NCI-H187 (cell line): ENCODE results near the gene FAM180A.

Experiments used
- DNase-seq, 2 experiments: peaks; one replicate each; lab custom pipeline; 2025; lab: John Stamatoyannopoulos, UW

Gene FAM180A

DNA sequence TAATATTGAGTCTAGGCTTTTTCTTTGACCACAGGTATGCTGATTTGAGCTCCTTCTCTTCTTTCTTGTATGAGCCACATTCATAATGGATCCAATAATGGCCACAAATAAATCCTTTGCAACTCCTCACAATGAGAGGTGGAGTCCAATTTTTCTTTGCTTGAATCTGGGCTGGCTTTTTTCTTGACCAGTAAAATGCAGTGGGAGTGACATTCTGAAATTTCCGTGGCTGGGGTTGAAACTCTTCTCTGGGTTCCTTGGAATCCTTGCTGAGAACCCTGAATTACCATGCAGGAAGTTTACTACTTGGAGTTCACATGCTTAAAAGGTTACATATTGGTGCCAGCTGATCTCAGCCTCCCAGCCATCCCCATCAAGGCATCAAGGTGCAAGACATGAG lies 22.4 kb upstream of the FAM180A start:
- DNase-seq, result no peak

DNA sequence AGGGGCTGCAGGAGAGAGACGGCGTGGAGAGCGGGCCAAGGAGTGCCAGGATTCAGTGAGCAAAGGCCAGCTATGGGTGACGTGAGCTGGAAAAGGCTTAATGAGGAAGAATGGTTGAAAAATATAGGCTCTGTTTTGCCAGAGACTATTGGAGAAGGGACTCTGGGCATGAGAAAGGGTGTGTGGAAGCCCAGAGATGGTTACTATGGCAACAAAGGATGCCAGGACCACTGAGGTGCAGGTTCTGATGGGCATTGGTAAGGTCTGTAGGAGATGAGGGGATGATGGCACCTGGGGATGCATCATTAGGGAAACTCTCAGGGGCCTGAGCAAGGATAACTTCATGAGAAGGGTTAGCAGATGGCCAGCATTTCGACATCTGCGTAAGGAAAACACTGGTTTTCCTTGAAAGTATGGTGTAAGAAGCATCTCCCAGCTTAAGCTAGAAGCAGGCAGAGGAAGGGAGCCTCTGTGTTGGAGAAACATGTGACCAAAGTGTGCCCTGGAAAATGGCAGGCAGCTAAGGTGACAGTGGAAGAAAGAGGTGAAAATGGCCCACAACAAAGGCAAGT lies 21.6 kb upstream of the FAM180A start:
- DNase-seq, result no peak

DNA sequence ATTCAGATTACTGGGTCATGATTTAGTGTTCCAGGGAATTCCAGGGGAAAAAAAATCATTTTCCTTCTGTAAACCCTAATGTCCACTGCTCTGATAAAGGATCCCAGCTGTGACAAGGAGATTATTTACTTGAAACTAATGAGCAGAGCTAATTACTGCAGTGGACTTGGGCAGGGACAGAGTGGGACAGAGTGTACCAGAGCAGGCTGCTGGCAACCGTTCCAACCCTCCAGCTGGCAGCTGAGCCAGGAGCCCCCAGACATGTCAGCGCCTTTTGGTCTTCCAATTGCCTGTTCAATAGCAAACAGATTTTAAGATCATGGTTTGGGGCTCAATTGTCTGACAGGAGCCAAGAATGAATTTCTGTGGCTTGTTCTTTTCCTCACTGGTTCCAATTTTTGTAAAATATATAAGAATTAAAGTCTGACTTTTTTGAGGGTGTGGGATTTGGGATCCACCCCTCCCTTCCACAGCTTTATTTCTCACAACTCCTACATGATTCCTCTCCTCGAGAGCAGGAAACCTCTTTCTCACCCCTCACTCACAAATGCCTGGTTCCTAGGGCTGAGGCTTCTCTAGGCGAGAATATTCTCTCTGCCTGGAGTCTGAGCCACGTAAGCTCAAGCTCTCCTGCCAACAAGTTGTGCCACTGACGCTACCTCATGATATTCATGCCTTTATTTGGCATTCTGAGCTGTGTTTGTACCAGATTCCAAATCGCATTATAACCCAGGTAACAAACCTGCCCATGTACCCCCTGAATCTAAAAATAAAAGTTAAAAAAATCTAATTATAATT lies 20.6 kb upstream of the FAM180A start:
- DNase-seq, result no peak

DNA sequence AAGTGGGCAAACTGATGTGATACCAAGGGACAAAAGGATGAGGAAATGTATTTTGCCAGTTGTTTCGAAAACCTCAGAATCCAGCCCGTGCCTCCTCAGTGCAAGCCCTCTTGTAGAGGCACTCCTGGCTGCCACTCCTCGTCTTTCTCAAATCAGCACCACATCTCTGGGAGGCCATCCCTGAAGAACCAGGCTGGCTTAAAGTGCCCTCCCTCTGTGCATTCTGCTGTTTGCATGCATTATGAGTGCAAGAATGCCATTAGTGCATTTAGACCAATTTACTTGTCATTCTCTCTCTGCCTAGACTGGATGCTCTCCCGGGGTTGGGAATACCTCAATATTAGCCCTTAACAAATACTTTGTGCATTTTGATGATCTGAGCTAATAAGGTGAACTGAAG lies 19.9 kb upstream of the FAM180A start:
- no peak for DNase-seq

DNA sequence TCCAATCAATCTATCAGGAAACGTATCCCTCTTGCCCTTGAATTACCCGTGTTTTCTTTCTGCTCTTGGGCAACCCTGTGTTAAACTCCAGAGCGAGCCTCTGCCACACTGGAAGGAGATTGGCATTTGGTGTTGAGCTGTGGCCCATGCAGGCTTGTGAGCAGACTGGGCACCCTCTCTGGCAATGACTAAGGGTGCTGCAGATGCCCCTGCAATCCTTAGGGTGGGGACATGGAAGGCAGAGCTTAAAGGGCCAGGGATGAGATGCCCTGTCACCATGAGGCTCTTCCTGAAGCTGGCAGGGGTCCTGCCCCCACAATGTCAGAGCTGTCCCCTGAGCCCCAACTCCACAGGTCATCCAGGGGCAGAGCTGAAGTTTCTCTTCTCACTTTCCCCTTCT lies 19.5 kb upstream of the FAM180A start:
- DNase-seq, result no peak

DNA sequence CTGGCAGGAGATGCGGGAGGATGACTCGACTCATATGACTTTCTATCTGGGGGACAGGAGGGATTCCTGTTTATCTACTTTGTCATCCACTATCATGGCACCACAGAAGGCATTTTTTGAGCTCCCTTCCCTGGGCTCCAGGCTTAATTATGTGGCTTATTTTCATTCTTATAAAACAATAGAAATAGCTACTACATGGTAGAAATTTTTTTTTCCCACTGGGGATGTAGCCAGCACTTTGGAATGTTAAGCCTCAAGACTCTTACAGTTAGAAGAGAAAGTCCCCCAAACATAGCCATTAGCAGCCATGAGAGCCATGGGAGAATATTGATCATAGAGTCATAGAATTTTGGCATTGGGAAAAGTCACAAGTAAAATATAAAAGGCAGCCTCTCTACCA lies 14.6 kb upstream of the FAM180A start:
- DNase-seq, result no peak

DNA sequence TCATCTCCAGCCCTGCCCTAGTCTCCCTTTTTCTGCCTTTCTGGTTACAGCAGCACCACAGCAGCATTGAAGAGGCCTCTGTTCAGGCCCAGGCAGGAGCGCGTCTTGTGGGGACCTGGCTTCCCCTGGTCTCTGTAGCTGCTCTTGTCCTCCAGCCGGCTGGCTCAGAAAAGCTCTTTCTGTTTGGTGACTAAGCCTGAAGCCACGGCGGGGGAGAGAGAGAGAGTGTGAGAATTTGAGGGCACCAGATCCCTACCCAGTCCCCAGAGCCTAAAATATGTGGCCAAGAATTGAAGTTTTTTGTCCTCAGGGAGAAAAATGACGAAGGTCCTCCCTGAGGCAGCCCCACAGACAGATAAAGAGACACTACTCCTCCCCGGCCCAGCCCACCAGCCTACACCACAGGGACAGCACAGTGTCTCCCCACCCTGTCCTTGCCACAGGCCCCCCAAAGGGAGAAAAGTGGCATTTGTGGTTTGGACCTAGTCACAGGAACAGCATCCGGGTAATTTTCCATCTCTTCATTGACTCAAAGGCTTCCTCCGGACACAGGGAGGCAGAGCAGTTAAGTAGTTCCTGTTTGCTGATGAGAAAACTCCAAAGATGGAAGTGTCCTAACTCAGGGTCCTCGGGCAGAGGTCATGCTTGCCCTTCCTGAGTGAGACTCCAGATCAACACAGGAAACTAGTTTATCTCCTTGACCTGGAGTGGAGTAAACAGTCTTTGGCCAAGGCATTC lies 13.3 kb upstream of the FAM180A start:
- no peak for DNase-seq

DNA sequence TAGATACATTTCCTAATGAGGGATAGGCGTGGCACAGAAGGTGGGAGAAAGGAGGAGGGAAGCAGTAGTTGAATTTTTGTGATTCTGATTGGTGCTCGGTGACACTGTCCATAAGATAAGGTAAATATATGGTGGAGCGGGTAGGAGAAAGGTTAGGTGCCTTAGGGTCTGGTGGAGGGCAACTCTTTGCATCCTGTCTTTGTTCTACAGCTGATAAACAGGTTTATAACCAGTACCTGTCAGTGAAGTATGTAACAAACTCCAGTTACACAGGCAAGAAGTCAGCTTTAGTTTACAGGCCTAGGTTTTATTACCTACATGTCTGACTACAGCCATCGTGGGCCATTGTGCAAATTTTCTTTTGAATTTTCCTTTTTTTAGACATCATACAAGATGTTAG lies 10.9 kb upstream of the FAM180A start:
- no peak for DNase-seq

DNA sequence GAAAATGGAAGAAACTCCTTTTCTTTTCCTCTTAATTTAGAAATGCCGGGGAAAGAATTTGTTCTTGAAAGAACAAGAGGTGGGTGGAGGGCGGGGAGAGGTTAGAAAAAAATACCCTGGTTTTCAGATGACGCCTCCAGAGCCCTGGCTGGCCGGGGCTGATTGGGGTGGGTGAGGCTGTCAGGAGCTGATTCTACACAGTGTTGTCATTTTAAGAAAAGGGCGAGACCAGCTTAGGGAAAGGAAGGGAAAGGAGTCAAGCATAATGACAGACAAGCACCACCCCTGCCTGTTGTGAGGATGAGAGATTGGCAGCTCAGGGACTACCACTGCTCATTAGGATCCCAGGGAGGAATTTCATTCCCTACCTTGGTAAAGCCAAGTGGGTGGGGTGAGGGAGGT lies 9.9 kb upstream of the FAM180A start:
- DNase-seq, result no peak

DNA sequence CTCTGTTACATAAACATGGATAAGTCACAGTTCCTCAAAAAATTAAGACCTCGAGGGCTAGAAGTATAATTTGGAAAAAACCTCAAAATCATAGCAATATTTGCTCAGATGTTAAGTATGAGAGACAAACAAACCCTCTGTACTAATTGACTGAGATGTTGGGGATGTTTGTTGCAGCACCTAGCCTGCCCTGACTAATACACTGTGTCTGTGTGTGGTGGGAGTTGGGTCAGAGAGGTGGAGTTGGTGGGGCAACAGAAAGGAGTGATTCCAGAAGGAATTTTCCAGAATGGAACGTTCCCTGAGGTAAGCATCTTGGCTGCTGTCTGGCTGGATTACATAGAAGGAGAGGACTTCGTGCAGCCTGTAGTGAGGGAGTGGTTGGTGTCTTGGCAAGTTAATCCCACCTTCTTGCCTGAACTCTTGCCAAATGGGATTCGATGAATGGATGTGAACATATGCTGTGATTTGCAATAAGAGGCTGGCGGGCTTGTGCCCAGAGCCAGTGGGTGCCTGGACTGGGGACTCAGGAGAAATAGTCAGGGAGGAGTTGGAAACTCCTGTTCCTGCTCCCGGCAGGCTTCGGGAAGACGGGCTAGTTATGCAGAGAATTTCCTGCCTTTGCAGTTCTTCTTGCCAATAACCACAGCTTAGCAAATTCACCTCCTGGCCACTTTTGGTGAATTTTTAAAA lies 9.3 kb upstream of the FAM180A start:
- no peak for DNase-seq

DNA sequence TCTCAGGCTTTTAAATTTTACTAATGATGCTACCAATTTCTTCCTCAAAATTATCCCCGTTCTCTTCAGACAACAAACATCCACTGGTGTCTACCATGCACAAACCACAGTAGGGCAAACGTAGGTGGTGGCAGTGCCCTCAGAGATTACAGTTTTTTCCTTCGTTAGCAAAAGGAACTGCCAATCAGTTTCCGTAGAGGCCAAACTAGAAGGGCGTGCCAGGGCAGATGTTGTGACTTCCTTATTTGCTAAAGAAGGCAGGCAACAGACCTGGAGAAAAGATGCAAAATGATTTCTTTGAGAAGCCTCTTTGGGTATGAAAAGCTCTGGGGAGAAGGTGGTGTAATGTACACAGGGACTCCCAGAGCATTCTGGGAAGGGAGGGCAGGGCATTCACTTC lies 7.6 kb upstream of the FAM180A start:
- no peak for DNase-seq

DNA sequence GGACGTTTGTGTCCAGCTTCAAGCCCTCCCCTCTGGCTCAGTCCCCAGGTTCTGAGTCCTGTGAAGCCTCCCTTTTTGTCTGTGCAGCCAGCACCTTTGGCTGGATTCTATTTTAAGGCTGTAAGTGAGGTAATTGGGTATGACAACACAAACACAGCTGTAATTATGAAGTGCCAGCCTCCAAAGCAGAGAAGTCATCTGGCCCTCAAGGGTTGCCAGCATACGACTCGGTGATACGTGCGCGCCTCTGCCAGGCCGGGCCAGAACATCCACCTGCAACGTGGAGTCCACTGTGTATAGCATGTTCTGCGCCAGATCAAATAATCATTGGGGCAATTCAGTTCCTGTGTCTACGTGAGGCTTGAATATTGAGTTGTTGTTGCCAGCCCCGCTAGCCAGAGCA lies 6.7 kb upstream of the FAM180A start:
- no peak for DNase-seq

DNA sequence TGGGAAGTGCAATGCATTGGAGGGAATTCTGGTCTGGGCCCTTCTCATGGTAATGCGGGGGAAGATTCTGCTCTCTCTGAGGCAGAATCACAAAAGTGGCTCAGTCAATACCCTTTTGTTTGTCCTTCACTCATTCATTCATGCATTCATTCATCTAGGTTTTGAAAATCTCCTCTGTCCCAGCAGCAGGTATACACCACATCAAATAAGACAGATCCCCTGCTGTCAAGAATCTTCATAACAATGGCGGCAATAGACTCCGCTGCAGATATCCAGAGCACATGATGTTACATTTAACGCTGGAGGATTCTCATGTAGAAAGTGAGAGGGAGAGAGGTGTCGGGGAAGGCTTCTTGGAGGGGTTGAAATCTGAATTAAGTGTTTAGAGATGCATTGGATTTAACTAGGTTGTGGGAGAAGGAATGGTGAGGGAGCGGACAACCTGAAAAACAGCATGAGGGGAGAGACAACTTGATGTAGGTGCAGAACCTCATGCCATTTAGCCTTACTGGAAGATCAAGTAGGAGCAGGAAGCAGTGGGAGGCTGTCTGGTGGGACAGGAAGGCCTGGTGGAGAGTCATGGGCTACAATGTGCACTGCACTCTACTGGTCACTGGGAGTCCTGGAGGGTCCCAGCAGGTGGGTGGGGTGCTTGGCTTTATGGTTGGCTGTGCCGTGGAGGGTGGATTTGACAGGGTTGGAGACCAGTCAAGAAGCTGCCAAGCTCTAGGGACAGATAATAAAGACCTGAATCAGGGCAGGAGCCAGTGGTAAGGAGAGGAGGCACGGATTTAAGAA lies 5.2 kb upstream of the FAM180A start:
- no peak for DNase-seq

DNA sequence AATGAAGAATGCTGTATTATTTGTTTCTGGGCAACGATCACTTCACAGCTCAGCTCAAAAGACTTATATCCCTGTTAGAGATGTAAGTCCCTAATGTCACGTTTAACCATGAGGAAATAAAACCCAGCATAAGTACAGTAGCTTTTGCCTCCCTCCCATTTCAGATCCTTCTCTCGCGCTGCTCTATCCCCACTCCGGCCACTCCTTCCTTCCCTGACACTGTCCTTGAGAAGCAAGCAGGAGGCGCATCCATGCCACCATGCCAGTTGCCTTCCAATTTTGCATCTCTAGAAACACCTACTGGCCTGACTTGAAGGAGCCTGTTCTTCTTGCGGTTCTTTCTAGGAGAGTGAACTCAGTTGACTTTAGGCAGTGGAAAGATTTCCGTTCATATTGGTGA lies 1.2 kb downstream of the FAM180A start:
- no peak for DNase-seq

DNA sequence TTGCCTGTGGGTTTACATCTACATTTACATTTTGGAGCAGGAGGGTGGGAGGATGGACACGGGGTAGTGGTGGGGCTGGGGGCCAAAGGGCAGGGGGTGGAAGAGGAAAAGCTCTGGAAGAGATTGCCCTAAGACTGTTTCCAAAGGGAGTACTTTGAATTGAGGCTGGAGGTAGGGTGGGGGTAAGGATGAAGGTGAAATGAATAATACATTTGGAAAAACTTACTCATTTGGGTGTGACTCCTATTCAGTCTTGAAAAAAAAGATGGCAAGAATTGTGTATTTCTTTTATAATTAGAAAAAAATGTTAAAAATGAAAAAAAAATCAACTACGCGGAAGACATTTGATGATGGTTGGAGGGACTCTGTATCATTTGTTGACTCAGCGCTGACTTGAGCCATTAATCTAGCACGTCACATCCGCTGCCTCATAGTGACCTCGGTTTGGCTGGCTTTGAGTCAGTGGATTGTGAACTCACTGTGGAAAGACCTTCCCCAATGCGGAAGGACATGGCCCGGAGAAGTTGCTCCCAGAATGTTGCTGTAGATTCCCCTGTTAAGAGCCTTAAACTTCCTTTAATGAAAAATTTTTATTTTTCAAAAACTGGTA lies 2.8 kb downstream of the FAM180A start:
- DNase-seq, result no peak

DNA sequence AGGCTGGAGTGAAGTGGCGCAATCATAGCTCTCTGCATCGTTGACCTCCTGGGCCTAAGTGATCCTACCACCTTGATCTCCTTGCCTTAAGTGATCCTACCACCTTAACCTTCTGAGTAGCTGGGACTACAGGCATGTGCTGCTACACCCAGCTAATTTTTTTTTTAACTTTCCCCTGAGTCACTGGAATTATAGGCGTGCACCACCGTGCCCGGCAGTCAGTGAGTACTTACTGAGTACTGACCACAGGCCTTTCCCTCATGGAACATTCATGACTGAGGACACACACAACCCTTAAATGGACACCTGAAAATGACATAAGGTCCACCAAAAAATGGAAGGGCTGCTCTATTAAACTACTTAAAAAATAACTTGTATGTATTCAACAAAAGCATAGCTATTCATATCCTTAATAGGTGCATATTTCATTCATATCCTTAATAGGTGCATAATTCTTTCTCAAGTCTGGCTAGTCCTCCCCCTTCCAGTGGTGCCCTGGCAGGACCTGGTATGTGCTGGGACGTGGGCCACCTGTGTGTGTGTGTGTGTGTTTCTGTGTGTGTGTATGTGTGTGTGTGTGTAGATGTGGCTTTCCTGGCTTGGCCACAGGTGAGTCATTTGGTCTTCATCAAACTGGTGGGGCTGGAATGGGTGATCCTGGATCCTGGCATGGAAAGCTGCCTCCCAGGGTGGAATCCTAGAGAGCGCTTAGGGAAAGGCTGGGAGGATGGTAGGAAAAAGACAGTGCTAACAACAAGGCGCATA lies 3.5 kb downstream of the FAM180A start:
- DNase-seq, result no peak

DNA sequence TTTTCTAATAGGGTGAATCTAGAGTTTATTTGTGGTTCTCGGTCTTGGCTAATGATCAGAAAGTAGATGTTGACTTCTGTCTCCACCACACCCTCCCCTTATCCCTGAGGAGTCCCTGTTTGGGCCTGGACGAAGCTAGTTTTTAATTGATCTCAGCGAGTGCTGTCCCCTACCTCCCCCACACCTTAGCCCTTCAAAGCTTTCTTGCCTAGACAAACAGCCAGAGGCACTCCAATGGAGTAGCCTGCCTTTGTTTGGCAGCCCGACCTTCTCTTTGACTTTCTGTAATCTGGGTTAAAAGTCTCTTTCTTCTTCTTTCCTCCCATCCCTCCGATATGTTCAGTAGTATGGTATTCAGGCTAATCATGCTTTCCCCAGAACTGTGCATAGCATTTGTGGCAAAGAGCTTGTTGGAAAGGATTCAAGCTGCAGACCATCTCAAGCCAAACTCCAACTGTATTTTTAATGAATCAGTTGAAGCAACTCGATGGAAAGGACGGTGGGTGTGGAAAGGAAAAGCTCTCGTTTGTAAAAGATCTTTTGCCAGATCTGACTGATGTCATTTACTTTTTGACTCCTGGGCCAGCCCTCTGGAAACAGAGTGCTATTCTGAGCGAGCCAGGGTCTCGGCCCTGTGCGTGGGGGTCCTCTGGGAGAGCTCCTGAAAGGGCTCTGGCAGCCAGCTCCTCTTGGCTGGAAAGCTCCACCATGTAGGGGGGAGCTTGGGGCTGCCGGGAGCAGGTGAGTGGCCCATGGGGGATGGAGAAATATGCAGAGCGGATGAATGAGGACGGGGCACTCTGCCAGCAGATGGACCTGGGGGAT lies 4.5 kb downstream of the FAM180A start:
- DNase-seq, result no peak

DNA sequence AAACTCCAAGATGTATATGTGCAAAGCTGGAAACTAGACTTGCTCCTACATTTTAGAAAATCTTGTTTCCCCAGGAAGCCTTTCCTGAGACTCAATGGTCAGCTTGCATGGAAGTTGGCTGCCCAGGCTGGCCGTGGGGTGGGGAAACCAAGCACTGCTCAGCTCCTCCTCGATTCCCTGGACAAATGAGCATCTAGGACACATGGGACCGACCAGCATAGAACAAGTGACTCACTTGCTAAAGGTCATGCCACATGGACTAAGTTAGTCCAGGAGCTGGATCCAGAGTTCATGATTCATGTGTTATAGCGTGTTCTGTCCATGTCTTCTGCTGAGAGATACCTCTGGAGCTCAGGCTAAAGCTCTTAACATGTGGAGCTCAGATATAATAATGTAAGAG lies 6.2 kb downstream of the FAM180A start:
- no peak for DNase-seq

DNA sequence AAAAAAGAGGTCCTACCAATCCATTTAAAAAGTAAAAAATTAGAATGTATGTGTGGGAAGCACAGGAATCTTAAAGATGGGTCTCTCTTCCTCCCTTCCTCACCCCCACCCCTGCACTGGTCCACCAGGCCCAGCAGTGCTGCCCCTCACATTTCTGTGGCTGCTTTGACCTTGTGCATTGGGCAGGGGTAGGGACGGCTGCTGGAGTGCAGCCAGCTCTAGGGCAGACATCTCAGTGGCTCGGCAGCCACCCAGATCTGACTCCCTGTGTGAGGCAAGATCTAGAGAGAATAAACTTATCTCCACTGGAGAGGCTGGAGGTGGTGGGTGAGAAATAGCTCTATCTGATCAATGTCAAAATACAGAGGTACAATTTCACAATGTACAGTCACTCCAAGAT lies 6.7 kb downstream of the FAM180A start:
- DNase-seq, result no peak

DNA sequence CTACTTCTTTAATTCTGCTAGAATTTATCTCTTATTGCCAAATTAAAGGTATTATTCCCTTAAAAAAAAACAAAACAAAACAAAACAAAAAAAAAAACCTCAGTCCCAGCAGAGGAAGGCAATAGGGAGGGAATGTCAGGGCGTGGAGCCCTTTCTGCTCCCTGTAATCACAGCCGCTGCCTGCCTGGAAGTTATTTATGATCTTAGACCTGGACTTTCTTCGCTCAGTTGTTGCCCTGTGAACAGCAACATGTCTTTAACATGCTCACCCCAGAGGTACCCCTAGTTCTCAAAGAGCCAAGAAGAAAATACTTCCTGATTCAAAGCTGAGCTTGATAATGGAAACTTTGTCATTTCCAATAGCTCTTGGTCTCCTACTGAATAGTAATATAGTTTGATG lies 7.7 kb downstream of the FAM180A start:
- DNase-seq, result no peak
